SK-N-SH (cell line): Measurements from ENCODE around the gene SIGLEC6.

Experiments used
- EP300 ChIP-seq, 2 experiments: IDR thresholded peaks; 2 replicates each; pipeline versions ENCODE4 v1.4.0 to v1.6.1; 2012; ENCODE audit warnings: borderline replicate concordance in 1 of 2, low read depth in 1 of 2, low read length in 1 of 2
- EZH2phosphoT487 ChIP-seq: fragments of 200-600 bp; sonication (generic); IDR thresholded peaks from 2 replicates; pipeline ENCODE4 v1.6.1; 2017; ENCODE audit warnings: low read depth, mixed run types, mild to moderate bottlenecking, antibody characterized with exemption, moderate library complexity, borderline replicate concordance
- GATA2 ChIP-seq: sonication (generic); formaldehyde crosslinking; IDR thresholded peaks from 2 replicates; pipeline ENCODE4 v1.5.0; 2020; ENCODE audit warnings: mild to moderate bottlenecking, missing genetic modification reagents
- POLR2AphosphoS5 ChIP-seq: IDR thresholded peaks from 2 replicates; pipeline ENCODE4 v1.6.1; 2012; ENCODE audit warnings: low read depth, low read length
- RCOR1 ChIP-seq: fragments of 150-350 bp; IDR thresholded peaks from 2 replicates; pipeline ENCODE4 v1.6.1; 2017; ENCODE audit warnings: antibody characterized with exemption, low read length
- REST ChIP-seq: IDR thresholded peaks from 2 replicates; pipeline ENCODE4 v1.6.1; 2012; ENCODE audit warnings: mild to moderate bottlenecking, low read depth, low read length, moderate library complexity
- SIN3A ChIP-seq: IDR thresholded peaks from 2 replicates; pipeline ENCODE4 v1.6.1; 2012; ENCODE audit warnings: low read depth, mild to moderate bottlenecking, low read length, moderate library complexity, borderline replicate concordance
- TAF1 ChIP-seq: IDR thresholded peaks from 2 replicates; pipeline ENCODE4 v1.6.1; 2012; ENCODE audit warnings: low read depth, mild to moderate bottlenecking, low read length, moderate library complexity, borderline replicate concordance
- YY1 ChIP-seq: IDR thresholded peaks from 2 replicates; pipeline ENCODE4 v1.4.0; 2012; ENCODE audit warnings: low read depth, mild to moderate bottlenecking
- TF ChIP-seq, protein P1 (sequence below): fragments of 200-600 bp; sonication (generic); IDR thresholded peaks from 2 replicates; pipeline ENCODE4 v1.6.1; 2017; ENCODE audit warnings: antibody characterized with exemption, mild to moderate bottlenecking, moderate library complexity

DNA sequence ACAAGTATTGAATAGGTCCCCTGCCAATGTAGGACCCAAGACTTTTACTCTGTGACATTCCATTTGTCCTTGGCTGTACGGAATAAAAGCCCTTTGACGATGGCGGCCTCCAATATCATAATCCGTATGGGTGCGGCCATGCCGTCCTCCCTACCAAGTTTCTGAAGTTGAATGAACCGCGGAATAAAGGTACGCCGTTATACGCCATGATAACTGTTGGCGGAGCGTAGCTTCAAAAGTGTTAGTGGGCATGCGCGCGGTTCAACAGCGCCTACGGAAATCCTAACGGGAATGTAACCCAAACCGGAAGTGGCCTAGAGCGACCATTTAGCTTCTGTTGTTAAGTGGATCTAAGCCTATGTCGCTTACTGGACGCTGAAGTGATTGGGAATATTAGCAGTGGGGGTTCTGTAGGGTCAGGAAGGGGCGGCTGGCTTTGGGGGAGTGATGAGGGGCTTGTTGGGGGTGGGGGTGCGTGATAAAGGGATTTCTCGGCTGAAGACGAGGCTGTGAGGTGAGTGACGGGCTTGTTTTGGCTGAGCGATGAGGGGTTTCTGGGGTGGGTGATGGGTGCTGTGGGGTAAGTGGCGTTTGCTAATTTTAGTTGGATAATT, 39.6 kb upstream of the SIGLEC6 start, which contains the start of gene ZNF175:
- TF ChIP-seq, protein P1, sequence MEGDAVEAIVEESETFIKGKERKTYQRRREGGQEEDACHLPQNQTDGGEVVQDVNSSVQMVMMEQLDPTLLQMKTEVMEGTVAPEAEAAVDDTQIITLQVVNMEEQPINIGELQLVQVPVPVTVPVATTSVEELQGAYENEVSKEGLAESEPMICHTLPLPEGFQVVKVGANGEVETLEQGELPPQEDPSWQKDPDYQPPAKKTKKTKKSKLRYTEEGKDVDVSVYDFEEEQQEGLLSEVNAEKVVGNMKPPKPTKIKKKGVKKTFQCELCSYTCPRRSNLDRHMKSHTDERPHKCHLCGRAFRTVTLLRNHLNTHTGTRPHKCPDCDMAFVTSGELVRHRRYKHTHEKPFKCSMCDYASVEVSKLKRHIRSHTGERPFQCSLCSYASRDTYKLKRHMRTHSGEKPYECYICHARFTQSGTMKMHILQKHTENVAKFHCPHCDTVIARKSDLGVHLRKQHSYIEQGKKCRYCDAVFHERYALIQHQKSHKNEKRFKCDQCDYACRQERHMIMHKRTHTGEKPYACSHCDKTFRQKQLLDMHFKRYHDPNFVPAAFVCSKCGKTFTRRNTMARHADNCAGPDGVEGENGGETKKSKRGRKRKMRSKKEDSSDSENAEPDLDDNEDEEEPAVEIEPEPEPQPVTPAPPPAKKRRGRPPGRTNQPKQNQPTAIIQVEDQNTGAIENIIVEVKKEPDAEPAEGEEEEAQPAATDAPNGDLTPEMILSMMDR: no peak
- TF ChIP-seq TAF1 (peak; percentile 40; the same call in 1 of the 2 replicates), YY1 (peak; percentile 100), SIN3A (no peak), RCOR1 (no peak), EP300 (IDR thresholded peaks at IDR 0.05; ENCODE audit: borderline replicate concordance in 1 of 2, low read depth in 1 of 2, low read length in 1 of 2) (no peak; a peak in 1 of 4 replicates), GATA2 (no peak), REST (0 out of 2 replicates have a peak, but pooled peaks have one; percentile 32), EZH2phosphoT487 (no peak), POLR2AphosphoS5 (peak; percentile 81)
